NCI-H82 treated with DMSO at 0.1 percent for 48 hours (cell line): ENCODE measurements around the gene CD177.
"Not testable (repeated sequence)": the region's sequence is repeated elsewhere in the genome, so short reads cannot be mapped to it uniquely, and the experiment has no call there.

Experiments used
- DNase-seq: peaks from one replicate; lab custom pipeline; 2025; ENCODE audit not compliant: unreplicated experiment; lab: John Stamatoyannopoulos, UW

Gene CD177, protein sequence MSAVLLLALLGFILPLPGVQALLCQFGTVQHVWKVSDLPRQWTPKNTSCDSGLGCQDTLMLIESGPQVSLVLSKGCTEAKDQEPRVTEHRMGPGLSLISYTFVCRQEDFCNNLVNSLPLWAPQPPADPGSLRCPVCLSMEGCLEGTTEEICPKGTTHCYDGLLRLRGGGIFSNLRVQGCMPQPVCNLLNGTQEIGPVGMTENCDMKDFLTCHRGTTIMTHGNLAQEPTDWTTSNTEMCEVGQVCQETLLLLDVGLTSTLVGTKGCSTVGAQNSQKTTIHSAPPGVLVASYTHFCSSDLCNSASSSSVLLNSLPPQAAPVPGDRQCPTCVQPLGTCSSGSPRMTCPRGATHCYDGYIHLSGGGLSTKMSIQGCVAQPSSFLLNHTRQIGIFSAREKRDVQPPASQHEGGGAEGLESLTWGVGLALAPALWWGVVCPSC

GRCh38 chr19:43353606-43354304, at the start of gene CD177:
CD177 (plus strand) TSS chr19:43353686; CDS start chr19:43353715, 29 bp downstream.
- no peak for DNase-seq

DNA sequence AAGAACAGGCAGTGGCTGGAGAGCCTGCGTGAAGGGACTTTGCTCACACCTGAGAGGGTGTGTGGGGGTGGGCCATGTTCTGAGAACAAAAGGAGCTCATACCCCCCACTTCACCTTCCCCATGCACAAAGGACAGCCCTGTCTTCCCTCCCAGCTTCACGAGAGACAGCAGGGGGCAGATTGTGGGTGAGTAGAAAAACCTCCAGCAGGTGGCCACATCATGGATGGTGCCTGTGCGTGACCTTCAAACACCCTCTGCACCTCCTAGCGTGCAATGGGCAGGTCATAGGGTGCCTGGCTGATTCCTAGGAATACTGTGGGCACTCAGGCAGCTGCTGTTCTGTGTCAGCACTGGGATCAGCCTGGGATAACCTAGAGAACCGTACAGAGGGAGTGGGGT, 47.8 kb upstream of the CD177 start:
- no peak for DNase-seq

DNA sequence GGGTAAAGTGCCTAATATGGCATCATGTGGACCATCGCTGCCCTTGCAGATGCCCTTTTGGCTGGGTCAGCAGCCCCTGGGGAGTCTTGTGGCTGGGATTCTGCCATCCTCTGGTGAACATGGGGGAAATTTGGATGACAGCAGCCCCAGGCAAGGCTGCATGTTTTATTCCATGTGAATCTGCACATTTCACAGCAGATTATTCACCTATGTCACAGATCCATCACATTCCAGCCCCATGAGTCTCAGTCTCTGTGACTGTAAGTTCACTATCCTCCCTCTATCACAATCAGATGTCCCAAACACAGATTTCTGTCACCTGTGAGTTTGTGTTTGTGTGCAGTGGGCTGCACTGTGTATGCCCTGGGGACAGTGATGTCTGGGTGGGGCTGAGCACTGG, 47.4 kb upstream of the CD177 start:
- no peak for DNase-seq

DNA sequence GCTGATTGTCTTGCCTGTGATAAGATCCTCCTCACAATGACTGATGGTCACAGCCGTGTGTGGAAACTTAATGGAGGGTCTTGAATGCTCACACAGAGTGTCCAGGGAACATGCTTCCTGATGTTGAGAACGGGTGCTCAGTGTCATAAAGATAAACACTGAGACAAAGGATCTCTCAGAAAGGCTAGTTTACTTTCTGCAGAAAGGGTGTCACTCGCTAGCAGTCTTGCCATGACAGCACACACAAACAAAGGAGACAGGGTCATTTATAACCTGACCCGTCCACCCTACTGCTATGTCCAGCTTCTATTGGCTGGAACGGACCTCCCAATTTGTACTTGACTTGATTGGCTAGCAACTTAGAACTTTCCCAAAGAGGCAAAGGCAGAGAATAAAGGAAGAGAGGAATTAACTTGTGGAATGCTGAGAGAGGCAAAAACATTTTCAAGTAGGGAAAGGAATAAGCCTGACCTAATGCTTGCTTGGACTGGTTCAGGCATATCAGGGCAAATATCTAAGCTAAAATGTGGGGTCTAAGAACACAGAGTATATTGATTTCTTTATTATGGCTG, 45.2 kb upstream of the CD177 start:
- DNase-seq, result no peak

DNA sequence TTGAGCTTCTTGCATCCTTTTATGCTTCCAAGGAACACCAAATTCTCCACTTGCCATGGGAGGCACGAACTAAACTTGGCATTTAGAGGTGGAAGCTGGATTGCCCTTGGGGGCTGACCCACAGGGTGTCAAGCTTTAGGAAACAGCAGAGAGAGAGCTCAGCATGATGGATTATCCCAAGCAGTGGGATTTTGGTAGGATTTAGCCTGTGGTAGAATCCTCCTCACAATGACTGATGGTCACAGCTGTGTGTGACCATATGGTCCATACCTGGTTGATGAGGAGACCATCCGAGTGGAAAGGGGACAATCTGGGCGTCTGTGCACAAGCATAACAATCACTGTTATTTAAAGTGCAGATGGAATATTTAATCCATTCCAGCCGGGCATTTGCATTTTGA, 44.0 kb upstream of the CD177 start:
- DNase-seq, result peak; percentile 94

- no peak for DNase-seq
These were observed 43.3 kb upstream of the CD177 start for GRCh38 chr19:43310221-43310620.

- DNase-seq, result peak; percentile 52
These were observed 42.2 kb upstream of the CD177 start for GRCh38 chr19:43311256-43311655.

- DNase-seq, result no peak
These were observed 41.8 kb upstream of the CD177 start for GRCh38 chr19:43311706-43312105.

GRCh38 chr19:43313711-43314495, 39.6 kb upstream of the CD177 start:
- no peak for DNase-seq

- DNase-seq, result no peak
These were observed 37.6 kb upstream of the CD177 start for GRCh38 chr19:43315851-43316250.

DNA sequence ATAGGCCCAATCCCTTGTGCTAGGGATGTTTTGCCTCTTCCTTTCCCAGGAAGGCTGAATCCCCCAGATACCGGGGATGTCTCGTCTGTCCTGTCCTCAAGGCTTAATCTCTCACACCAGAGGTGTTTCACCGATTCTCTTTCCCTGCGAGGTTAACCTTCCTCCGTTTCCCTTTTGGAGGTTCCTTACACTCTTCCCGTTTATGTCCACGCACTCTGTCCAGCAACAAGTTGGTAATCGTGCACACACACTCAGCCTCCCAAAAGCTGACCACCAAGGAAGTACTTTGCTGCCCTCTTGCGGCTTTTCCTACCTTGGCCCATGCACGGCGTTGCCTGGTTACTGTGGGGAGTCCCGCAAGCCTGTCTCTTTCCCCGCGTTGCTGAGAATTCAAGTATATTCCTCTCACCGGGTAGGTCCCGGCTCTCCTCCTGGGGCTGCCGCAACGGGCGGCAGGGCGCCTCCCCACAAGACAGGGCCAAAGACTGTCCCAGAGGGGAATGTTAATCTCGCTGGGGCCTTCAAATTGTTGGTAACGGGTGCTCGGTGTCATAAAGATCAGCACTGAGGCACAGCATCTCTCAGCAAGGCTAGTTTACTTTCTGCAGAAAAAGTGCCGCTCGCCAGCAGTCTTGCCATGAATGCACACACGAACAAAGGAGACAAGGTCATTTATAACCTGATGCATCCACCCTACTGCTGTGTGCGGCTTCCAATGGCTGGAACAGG, 36.7 kb upstream of the CD177 start:
- peak; percentile 63 for DNase-seq

GRCh38 chr19:43318203-43318602, 35.3 kb upstream of the CD177 start:
- no peak for DNase-seq

DNA sequence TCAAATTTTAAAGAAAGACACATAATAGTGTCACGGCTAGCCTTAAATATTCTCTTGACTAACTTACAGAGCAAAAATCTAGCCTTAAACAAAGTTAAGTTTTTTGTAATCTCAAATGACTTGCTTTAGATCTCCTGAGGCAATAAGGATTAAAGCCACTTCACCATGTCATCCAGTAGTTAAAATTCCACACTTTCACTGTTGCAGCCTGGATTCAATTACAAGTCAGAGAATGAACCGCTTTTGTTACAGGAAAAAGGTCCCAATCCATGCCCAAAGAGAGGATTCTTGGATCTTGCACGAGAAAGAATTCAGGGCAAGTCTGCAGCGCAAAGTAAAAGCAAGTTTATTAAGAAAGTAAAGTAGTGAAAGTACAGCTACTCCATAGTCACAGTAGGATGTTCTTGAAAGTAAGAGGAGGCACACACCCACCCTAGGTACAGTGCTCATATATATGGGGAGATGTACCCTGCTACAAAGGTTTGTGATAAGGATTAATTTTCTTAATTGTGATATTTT, 34.6 kb upstream of the CD177 start:
- no peak for DNase-seq

DNA sequence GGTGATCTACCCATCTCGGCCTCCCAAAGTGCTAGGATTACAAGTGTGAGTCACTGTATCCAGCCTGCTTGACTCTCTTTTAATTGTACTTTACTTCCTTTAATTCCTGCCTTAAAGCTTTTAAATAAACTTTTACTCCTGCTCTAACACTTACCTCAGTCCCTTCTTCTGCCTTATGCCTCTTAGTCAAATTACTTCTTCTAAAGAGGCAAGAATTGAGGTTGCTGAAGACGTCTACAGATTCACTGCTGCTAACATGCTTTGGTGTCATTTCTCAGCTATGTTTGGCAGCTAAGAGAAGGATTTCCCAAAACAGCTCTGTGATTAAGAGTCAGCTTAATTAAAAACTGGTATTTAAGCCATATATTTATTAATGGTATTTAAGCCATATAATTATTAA, 32.9 kb upstream of the CD177 start:
- DNase-seq, result no peak

DNA sequence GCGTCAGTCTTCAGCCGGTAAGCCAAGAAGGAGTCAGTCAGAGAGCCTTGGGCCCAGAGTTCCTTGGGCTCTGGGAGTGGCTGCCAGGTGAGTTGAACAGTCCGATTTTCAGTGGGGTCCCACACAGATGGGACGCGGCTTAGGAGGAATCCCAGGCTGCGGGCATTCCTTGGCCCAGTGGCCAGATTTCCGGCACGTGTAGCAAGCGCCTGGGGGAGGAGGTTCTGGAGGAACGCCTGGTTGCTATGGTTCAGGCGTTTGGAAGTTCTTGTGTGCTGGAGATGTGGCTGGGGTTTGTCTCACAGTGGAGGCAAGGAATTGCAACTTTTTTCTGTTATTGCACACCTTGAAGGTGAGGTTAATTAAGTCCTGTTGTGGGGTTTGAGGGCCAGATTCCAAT, 26.7 kb upstream of the CD177 start:
- not testable (repeated sequence) for DNase-seq

DNA sequence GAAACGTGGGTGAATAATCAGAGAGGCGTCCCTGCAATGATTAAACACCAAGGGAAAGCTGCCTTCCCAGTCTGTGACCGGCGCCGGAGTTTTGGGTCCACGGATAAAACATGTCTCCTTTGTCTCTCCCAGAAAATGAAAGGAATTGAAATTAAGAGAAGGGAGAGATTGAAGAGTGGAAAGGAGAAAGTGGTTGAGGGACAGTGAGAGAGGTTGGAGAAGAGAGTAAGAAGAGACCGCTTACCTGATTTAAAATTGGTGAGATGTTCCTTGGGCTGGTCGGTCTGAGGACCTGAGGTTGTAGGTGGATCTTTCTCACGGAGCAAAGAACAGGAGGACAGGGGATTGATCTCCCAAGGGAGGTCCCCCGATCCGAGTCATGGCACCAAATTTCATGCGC, 24.9 kb upstream of the CD177 start:
- not testable (repeated sequence) for DNase-seq

- not testable (repeated sequence) for DNase-seq
These were observed 24.4 kb upstream of the CD177 start for GRCh38 chr19:43329049-43329448.

- DNase-seq, result no peak
These were observed 23.5 kb upstream of the CD177 start for GRCh38 chr19:43329989-43330388.

DNA sequence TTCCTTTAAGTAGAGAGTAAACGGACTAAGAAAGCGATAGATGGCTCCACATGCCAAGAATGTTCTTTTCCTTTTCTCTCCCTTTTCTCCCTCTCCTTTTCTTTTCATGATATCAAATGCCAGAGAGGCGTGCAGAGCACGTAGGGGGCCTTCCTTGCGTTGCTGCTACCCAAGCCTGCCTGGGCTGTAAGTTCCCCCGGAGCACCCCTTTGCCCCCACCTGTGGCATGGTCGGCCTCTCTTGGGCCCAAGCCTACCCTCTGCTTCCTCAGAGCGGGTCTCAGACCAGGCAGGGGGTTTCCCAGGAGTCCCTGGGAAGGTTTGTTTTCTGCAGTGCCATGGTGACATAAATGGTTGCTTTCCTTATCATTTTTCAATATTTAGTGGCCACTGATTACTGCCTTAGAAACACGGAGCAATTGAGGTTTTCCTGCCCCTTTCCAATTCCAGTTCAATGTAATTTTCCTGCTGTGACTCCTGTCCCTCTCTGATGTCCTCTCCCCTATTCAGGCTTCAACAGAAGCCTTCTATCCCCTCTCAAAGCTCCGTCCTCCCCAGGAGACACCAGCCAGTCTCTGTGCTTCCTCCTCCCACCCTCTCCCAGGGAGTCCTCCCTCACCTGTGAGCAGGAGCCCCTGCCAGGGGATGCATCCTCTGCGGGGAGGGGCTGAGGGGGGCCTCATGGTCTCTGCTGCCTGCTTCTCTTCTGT, 22.6 kb upstream of the CD177 start:
- DNase-seq, result no peak
